NCI-H345 (cell line): ENCODE results near the gene DNAI2.

ENCODE experiments used
- DNase-seq: peaks from one replicate; lab custom pipeline; 2025; lab: John Stamatoyannopoulos, UW

DNAI2 gene

GRCh38 chr17:74305865-74306654 is 32.0 kb downstream of the DNAI2 start:
- peak; percentile 39 for DNase-seq

GRCh38 chr17:74307984-74308773 is 34.1 kb downstream of the DNAI2 start:
- no peak for DNase-seq

GRCh38 chr17:74309902-74310301 is 35.9 kb downstream of the DNAI2 start:
- DNase-seq: no peak

DNA sequence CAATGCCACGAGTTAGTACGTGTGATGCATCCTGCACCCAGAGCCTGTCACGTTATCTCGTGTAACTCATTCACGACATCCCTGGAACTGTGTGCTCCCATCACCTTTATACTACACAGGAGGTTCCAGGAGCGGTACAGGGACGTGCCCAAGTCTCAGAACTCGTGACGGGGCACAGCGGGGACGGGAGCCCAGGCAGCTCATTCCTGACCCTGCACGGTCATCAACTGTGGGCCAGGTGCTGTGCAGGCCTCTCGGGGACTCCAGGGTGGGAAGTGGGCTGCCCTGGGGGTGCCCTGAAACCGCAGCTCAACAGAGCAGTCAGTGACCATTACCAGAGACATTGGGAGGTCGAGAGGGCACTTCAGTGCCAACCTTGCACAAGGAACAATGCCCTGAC is 40.8 kb downstream of the DNAI2 start:
- DNase-seq: no peak

- DNase-seq: no peak
Measured at GRCh38 chr17:74316220-74316619, 42.2 kb downstream of the DNAI2 start.

DNA sequence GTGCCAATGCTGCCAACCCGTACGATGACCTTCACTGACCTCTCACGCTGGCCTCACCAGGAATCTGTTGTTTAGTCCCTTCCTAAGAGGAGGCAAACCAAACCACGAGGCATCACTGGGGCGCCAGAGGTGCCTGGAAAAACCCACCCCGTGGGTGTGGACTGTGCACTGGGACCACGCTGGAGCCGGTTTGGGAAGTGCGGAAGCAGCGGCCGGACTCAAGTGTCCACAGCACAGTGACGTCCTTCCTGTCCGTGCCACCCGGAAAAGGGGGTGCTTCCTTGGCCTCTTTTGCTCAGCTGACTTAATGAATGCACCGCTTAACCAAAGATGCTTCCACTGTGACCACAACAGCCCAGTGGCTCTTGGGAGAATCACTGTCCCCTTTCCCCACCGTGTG is 43.0 kb downstream of the DNAI2 start:
- no peak for DNase-seq

DNA sequence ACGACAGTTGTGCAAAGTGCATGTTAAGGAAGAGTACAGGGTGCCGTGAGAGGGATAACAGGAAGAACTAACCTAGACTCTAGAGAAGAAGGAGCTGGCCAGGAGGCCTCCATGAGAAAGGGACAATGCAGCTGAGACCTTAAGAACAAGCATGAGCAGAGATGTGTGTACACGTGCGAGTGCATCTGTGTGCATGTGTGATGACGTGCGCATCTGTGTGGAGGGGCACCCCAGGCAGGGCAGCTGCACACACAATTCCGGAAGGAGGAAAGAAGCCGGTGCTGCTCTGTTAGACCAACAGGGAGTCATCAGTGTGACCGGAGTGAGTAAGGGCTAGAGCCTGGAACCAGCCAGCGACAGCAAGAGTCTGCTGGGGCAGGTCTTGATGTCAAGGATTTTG is 44.4 kb downstream of the DNAI2 start:
- no peak for DNase-seq

DNA sequence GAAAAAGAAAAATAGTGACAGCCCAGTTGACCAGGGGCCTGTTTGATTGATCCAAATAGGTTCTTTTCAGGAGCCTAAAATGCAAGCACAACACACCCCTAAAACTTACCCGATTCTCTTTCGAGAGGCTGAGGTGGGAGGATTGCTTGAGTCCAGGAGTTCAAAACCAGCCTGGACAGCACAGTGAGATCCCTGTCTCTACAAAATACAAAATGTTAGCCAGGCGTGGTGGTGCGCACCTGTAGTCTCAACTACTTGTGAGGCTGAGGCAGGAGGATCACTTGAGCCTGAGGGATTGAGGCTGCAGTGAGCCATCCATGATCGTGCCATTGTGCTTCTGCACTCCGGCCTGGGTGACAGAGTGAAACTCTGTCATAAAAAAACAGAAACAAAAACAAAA is 50.5 kb downstream of the DNAI2 start:
- DNase-seq: no peak

GRCh38 chr17:74325376-74325742 is 51.3 kb downstream of the DNAI2 start:
- DNase-seq: no peak

DNA sequence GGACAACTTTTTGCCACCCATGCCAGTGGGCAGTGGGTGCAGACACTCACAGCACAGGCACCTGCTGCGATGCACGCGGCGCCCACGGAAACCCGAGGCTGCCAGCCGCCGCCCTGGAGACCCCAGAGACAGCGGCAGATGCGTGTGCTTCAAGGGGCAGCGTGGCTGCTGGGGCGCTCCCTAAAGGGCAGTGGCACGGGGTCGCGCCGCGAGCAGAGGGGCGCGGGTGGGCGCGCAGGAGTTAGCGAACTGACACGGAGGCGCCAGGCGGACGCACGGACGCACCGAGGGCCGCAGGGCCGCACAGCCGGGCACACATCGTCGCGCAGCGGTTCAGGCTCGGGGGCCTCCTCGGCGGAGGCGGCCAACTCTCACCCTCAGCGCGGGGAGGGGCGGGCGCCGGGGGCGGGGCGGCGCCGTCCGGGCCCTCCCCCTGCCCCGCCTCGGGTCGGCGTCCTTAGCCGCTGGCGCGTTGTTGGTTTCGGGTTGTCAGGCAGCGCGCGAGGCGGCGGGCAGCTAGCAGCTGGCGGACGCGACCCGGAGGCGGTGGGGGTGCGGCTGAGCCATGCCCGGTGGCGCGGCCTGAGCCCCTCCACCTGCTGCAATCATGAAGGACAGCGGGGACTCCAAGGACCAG is 51.8 kb downstream of the DNAI2 start, which contains the start of gene KIF19:
KIF19 (plus strand) TSS at position 484 of the 637 bp plus-strand sequence; CDS start at position 608, 124 bp downstream.
- peak; percentile 20 for DNase-seq

GRCh38 chr17:74326506-74326905 is 52.5 kb downstream of the DNAI2 start:
- DNase-seq: no peak

DNA sequence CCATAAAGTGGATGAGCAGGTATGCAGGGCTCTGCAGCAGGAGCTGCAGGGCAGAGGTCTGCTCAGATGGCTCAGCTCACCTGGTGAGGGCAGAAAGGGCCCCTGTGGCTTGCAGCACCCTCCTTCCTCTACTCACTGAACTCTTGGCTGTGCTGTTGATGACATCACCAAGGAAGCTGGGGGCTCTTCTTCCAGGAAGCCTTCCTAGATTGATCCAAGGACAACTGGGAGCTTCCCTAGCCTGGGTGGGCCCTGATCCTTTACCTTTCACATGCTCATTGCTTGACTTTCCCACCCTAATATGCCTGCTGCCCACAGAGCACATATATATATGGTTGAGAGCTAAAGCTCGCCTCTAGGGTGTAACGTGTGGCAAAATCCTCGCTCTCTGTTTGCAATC is 54.5 kb downstream of the DNAI2 start:
- DNase-seq: no peak

- no peak for DNase-seq
Measured at GRCh38 chr17:74329378-74329777, 55.3 kb downstream of the DNAI2 start.

DNA sequence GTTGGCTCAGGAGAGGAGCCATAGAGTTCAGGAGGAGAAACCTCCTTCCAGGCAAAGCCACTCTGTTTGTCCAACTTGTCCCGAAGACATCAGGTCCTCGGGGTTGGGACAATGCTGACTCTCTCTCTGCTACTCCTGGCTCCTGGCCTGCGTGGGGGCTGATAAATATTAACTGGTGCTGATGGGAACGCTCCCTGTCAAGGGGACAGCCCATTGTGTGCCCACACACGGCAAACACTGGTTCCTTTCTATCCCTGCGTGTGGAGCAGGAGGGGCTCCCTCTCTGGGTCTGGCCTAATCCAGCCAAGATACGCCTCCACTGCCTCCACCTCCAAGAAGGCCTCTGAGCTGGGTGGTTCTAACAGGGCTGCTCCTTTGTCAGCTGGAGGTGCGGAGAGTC is 56.4 kb downstream of the DNAI2 start:
- DNase-seq: no peak

DNA sequence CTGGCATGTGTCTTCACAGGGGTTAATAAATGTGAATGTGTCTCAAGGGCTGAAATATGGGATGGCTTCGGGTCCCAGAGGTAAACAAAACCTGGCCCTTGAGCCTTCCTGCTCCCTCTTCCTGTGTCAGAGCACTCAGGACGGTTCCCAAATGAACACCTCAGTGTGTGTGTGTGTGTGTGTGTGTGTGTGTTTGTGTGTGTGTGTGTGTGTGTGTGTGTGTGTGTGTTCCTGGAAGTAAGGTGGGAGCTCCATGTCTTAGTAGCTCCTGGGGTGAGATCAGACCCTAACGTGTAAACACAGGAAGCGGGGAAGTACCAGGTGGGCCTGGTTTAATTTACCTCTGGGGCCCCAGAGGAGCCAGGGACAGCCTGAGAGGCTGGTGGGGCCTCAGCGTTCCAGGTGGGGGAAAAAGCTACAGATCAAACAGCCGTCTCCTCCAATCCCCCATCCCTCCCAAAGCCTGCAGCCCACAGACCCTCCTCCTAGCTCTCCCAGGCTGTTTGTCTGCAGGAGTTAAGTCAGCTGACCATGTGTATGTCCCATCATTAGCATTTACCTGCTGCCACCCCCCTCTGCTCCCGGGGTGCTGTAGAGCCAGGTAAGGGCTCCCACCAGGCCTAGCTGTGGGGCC is 58.1 kb downstream of the DNAI2 start:
- DNase-seq: peak; percentile 37

DNA sequence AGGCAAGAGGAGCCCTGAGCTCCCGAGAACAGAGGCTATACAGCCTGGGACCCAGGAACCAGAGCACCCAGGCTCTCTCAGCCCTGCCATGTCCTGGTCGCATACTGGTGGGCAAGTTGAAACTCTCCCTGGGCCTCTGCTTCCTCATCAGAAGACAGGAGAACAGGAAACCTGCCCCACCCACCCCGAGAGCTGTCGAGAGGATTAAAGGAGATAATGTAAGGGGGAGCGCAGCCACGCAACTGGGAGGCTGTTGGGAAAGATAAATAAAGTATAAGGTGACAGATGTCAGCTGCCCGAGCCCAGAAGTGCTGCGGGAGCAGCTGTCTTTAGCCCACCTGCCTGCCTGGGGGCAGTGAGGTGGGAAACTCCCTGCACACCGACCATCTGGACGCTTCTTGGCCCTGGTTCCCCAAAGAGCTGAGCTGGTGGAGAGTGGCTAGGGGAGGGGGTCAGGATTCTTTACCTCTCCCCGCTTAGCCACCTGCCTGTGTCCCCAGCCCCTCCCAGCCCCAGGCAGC is 58.8 kb downstream of the DNAI2 start:
- peak; percentile 95 for DNase-seq

DNA sequence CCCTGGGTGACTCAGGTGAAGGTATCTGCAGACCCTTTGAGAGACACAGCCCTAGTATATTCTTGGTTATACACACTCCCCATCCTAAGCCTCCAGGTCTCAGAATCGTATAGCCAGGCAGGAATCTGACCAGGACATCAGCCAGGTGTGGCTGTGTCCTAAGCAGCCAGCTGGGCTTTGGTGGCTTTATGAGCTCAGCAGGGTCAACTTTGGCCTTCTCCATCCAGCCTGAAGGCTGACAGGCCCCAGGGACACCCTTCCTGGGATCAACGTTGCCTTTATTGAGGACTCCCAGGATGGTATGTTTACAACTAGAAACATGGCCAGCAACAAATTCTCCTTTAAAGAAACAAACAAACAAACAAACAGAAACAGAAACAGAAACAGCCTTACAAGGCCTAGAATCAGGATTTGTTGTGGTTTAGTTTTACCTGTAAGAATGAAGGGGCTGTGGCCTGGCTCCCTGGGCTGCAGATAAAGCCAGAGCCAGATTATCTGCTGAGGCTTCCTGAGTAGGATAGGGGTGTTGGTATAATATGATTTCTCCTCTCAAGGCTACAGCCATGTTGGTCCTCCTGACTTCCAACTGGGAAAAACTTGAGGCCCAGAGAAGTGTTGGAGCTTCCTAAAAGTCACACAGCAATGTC is 60.5 kb downstream of the DNAI2 start:
- DNase-seq: peak; percentile 17

DNA sequence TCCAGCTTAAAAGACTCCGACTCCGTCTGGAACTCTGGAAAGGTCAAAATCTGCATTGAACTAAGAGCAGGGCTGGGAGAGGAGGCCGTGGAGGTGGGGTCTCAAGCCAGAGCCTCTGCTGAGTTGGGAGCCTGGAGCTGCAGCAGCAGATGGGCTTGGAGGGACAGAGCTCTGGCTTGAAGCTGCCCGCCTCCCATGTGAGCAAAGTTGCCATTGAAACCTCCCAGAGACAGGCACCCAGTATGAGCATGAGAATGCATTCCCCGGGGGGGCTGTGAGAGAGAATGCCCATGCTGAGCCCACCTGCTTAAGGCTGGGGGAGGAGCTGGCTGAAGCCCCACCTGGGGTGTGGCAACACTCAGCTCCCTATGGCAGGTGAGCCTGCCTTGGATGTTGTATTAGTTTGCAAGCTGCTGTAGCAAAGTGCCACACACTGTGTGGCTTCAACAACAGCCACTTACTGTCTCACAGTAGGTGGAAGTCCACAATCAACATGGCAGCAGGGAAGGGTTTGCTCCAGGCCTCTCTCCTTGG is 61.6 kb downstream of the DNAI2 start:
- DNase-seq: peak; percentile 60

DNA sequence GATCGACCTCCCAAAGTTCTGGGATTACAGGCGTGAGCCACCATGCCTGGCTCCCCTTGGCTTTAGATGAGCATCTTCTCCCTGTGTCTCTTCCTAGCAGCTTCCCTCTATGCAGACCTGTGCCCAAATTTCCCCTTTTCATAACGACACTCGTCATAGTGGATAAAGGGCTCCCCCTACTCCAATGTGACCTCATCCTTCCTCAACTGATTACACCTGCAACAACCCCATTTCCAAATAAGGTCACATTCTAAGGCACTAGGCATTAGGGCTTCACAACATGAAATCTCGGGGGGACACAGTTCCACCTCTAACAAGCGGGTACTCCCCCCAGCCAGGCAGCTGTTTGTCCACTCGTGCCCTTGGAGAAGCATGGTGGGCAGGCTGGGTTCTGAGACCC is 62.3 kb downstream of the DNAI2 start:
- no peak for DNase-seq

- peak; percentile 87 for DNase-seq
Measured at GRCh38 chr17:74337834-74338500, 63.9 kb downstream of the DNAI2 start.
